ENCODE measurements around the gene SLC26A3.

SLC26A3 gene

DNA sequence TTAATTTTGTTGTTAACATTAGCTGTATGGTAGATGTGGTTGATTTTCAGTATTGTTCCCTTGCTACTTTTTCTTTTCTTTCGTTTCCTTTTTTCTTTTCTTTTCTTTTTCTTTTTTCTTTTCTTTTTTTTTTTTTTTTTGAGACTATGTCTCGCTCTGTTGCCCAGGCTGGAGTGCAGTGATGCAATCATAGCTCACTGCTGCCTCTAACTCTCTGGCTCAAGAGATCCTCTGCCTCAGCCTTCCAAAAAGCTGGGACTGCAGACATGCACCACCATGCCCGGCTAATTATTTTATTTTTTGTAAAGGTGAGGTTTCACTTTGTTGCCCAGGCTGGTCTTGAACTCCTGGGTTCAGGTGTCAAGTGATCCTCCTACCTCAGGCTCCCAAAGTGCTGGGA, 14.4 kb downstream of the SLC26A3 start:
- Histone ChIP-seq H3K9me3 (ENCODE audit: control insufficient read depth, low read length) (no peaks in the 10 kb centered on the region), H3K27ac (ENCODE audit: insufficient read depth, low read length, poor library complexity, severe bottlenecking) (no peak overlapping the region), H3K36me3 (ENCODE audit: control insufficient read depth, insufficient read depth, low read length) (no peaks in the 10 kb centered on the region), H3K4me1 (ENCODE audit: control insufficient read depth, insufficient read depth, low read length, poor library complexity, severe bottlenecking) (peaks cover 5% of the 10 kb centered on the region), H3K27me3 (replicated peaks; ENCODE audit: control insufficient read depth, insufficient read depth, low read length, poor library complexity, severe bottlenecking) (no peaks in the 10 kb centered on the region), H3K4me3 (ENCODE audit: insufficient read depth, low read depth, low read length, poor library complexity, severe bottlenecking) (no peak overlapping the region)
- DNase-seq: no peak

DNA sequence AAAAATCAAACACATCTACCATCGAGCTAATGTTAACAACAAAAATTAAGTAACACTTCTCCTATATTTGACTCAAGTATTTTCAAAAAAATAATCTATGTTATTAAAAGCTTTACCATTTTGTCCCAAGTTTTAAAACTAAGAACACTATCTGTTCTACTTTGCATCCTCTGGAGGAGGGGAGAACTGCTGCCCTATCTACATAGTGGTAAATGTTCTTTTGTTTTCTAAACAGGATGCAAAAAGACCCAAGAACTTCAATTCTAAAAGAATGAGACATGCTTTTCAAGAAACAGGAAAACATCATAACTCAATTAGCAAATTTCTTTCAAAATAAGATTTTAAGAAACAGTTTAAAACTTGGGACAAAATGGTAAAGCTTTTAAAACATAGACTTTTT, 14.8 kb downstream of the SLC26A3 start:
- H3K36me3 ChIP-seq (ENCODE audit: control insufficient read depth, insufficient read depth, low read length): no peaks in the 10 kb centered on the region
- no peak overlapping the region for H3K4me3 ChIP-seq (ENCODE audit: insufficient read depth, low read depth, low read length, poor library complexity, severe bottlenecking)
- no peaks in the 10 kb centered on the region for H3K9me3 ChIP-seq (ENCODE audit: control insufficient read depth, low read length)
- no peak for DNase-seq
- H3K4me1 ChIP-seq (ENCODE audit: control insufficient read depth, insufficient read depth, low read length, poor library complexity, severe bottlenecking): peaks cover 5% of the 10 kb centered on the region
- no peaks in the 10 kb centered on the region for H3K27me3 ChIP-seq (replicated peaks; ENCODE audit: control insufficient read depth, insufficient read depth, low read length, poor library complexity, severe bottlenecking)
- no peak overlapping the region for H3K27ac ChIP-seq (ENCODE audit: insufficient read depth, low read length, poor library complexity, severe bottlenecking)

DNA sequence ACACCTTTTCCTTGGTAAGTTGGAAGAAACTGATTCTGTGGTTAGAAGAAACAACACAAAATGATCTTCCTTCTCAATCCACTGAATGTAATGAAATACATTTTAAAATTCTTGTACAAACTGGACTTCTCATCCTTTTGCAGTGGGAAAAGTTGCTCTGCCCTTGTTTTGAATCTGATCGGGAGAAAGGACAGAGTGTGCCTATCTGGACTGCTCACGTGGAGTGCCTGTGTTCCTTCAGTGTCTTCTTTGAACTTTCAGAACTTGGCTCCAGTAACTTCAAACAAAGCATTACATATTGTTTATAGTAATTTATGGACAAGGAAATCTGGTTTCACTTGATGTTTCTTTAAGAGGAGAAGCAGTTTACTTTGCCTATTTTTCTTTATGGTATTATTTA, 17.1 kb downstream of the SLC26A3 start:
- Histone ChIP-seq H3K36me3 (ENCODE audit: control insufficient read depth, insufficient read depth, low read length) (no peaks in the 10 kb centered on the region), H3K27ac (ENCODE audit: insufficient read depth, low read length, poor library complexity, severe bottlenecking) (no peak overlapping the region), H3K4me3 (ENCODE audit: insufficient read depth, low read depth, low read length, poor library complexity, severe bottlenecking) (no peak overlapping the region), H3K4me1 (ENCODE audit: control insufficient read depth, insufficient read depth, low read length, poor library complexity, severe bottlenecking) (peaks cover 5% of the 10 kb centered on the region), H3K9me3 (ENCODE audit: control insufficient read depth, low read length) (no peaks in the 10 kb centered on the region), H3K27me3 (replicated peaks; ENCODE audit: control insufficient read depth, insufficient read depth, low read length, poor library complexity, severe bottlenecking) (no peaks in the 10 kb centered on the region)
- no peak for DNase-seq

DNA sequence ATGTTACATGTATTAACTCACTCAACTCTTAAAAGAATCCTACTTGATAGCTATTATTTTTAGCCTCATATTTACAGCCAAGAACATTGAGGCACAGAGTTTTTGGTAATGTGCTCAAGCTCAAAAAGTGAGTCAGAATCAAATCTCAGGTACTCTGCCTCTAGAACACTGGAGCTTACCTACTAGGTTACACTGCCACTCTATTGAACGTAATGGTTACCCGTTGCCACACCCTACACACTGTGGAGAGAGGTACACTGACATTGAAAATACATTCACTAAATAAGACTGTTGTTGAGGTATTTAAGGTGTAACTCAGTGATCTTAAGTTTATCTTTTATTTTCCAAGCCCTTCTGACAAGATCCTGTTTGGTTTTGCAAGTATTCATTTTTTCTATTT, 17.9 kb downstream of the SLC26A3 start:
- H3K4me3 ChIP-seq (ENCODE audit: insufficient read depth, low read depth, low read length, poor library complexity, severe bottlenecking): no peak overlapping the region

DNA sequence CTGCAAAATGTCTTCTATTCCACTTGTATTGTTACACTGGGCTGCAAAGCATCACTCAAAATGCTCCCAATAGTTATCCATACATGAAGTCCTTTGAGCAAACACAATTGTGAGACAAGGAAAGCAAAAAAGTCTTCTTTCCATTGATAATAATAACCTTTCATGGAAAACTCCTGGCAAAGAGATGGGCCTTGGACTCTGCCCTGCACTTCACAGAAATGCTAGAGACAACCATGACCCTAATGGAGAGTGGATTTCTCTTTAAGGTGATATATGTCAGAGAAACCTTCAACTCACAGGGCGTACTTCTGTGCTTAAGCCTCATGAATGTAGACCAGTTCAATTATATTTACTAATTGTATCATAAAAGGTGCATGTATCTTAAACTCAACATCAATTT, 19.4 kb downstream of the SLC26A3 start:
- H3K27me3 ChIP-seq (replicated peaks; ENCODE audit: control insufficient read depth, insufficient read depth, low read length, poor library complexity, severe bottlenecking): no peaks in the 10 kb centered on the region
- peaks cover 5% of the 10 kb centered on the region for H3K4me1 ChIP-seq (ENCODE audit: control insufficient read depth, insufficient read depth, low read length, poor library complexity, severe bottlenecking)
- no peak for DNase-seq
- no peak overlapping the region for H3K4me3 ChIP-seq (ENCODE audit: insufficient read depth, low read depth, low read length, poor library complexity, severe bottlenecking)
- H3K9me3 ChIP-seq (ENCODE audit: control insufficient read depth, low read length): no peaks in the 10 kb centered on the region
- no peaks in the 10 kb centered on the region for H3K36me3 ChIP-seq (ENCODE audit: control insufficient read depth, insufficient read depth, low read length)
- H3K27ac ChIP-seq (ENCODE audit: insufficient read depth, low read length, poor library complexity, severe bottlenecking): no peak overlapping the region

More for the DNA sequence above, 17.9 kb downstream of the SLC26A3 start:
- no peak for DNase-seq
- Histone ChIP-seq H3K36me3 (ENCODE audit: control insufficient read depth, insufficient read depth, low read length) (no peaks in the 10 kb centered on the region), H3K4me1 (ENCODE audit: control insufficient read depth, insufficient read depth, low read length, poor library complexity, severe bottlenecking) (peaks cover 5% of the 10 kb centered on the region), H3K27me3 (replicated peaks; ENCODE audit: control insufficient read depth, insufficient read depth, low read length, poor library complexity, severe bottlenecking) (no peaks in the 10 kb centered on the region), H3K9me3 (ENCODE audit: control insufficient read depth, low read length) (no peaks in the 10 kb centered on the region), H3K27ac (ENCODE audit: insufficient read depth, low read length, poor library complexity, severe bottlenecking) (no peak overlapping the region)

DNA sequence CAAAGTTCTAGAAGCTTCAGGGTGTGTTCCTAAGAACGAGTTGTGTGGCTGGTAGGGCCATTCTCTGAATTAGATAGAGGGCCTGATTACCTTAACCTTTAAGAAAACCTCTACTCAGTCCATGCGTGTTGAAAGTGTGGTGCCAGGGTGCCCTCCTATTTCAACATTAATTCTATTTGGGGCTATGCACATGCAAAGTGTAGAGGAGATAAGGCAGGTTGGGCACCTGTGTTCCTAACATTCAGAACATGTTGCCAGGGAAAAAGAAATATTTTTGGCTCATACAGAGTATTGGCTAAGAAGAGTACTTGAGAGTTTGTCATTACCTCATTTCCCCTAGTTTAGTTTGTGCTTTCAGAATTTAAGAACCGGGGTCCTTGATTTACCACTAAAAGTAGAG, 20.6 kb downstream of the SLC26A3 start:
- Histone ChIP-seq H3K27me3 (replicated peaks; ENCODE audit: control insufficient read depth, insufficient read depth, low read length, poor library complexity, severe bottlenecking) (no peaks in the 10 kb centered on the region), H3K4me3 (ENCODE audit: insufficient read depth, low read depth, low read length, poor library complexity, severe bottlenecking) (no peak overlapping the region), H3K36me3 (ENCODE audit: control insufficient read depth, insufficient read depth, low read length) (no peaks in the 10 kb centered on the region), H3K27ac (ENCODE audit: insufficient read depth, low read length, poor library complexity, severe bottlenecking) (no peak overlapping the region), H3K9me3 (ENCODE audit: control insufficient read depth, low read length) (no peaks in the 10 kb centered on the region), H3K4me1 (ENCODE audit: control insufficient read depth, insufficient read depth, low read length, poor library complexity, severe bottlenecking) (peaks cover 5% of the 10 kb centered on the region)
- no peak for DNase-seq

DNA sequence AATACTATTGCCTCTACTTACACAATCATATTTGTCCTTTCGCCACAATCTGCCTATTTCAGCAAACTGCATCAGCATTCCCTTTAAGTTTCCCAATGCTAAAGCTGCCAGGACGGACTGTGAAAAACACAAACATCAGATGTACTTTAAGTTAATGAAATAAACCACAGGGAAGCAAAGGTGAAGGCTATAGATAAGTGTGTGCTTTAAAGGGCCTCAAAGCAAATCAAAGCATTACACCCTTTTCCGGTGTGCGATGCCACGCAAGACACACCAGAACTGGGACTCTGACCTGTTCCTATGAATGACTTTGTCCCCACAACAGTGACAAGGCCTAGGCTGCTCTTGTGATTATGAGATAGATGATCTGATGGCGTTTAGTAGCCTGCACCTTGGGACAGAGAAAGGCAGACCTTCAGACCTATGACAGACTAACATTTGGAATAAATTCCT, 23.4 kb downstream of the SLC26A3 start:
- no peak overlapping the region for H3K4me3 ChIP-seq (ENCODE audit: insufficient read depth, low read depth, low read length, poor library complexity, severe bottlenecking)

DNA sequence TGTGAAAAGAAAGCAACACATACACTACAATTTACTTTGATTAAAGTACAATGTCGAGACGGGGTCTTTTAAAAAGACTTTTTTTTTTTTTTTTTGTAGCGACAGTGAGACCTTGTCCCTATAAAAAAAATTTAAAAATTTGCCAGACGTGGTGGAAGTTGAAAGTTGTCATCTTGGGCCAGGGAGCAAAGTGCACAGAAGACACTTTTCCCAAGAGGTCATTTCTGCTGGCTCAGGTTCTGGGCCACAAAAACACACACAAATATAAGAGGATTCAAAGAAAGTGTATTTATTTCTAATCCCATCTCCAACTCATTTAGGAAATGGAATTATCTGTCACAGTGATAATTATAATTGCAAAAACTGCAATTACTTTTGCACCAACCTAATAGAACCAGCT, 24.7 kb downstream of the SLC26A3 start:
- H3K4me3 ChIP-seq (ENCODE audit: insufficient read depth, low read depth, low read length, poor library complexity, severe bottlenecking): no peak overlapping the region
- no peak overlapping the region for H3K27ac ChIP-seq (ENCODE audit: insufficient read depth, low read length, poor library complexity, severe bottlenecking)
- H3K36me3 ChIP-seq (ENCODE audit: control insufficient read depth, insufficient read depth, low read length): no peaks in the 10 kb centered on the region
- no peaks in the 10 kb centered on the region for H3K27me3 ChIP-seq (replicated peaks; ENCODE audit: control insufficient read depth, insufficient read depth, low read length, poor library complexity, severe bottlenecking)
- H3K9me3 ChIP-seq (ENCODE audit: control insufficient read depth, low read length): no peaks in the 10 kb centered on the region
- no peak for DNase-seq
- no peaks in the 10 kb centered on the region for H3K4me1 ChIP-seq (ENCODE audit: control insufficient read depth, insufficient read depth, low read length, poor library complexity, severe bottlenecking)

More for the DNA sequence above, 23.4 kb downstream of the SLC26A3 start:
- Histone ChIP-seq H3K27ac (ENCODE audit: insufficient read depth, low read length, poor library complexity, severe bottlenecking) (no peak overlapping the region), H3K27me3 (replicated peaks; ENCODE audit: control insufficient read depth, insufficient read depth, low read length, poor library complexity, severe bottlenecking) (no peaks in the 10 kb centered on the region), H3K4me1 (ENCODE audit: control insufficient read depth, insufficient read depth, low read length, poor library complexity, severe bottlenecking) (no peaks in the 10 kb centered on the region), H3K9me3 (ENCODE audit: control insufficient read depth, low read length) (no peaks in the 10 kb centered on the region), H3K36me3 (ENCODE audit: control insufficient read depth, insufficient read depth, low read length) (no peaks in the 10 kb centered on the region)
- DNase-seq: no peak

DNA sequence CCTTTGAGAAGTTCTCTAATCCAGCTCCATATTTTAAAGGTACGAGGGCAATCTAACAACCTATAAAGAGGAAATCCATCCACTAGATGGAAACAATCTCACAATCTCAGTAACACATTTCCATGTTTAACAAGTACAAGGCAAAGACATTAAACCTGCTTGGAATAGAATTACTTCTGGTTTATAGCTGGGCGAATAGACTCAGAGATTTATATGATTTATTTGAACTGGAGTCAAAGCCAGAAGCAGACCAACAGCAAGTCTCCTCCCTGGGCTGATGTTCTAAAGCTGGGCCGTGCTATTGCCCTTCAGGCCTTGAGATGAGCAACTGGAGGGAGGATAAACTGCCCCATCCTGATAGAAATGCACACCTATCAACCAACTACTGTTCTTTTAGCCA, 25.3 kb downstream of the SLC26A3 start:
- DNase-seq: no peak
- H3K36me3 ChIP-seq (ENCODE audit: control insufficient read depth, insufficient read depth, low read length): no peaks in the 10 kb centered on the region
- H3K9me3 ChIP-seq (ENCODE audit: control insufficient read depth, low read length): no peaks in the 10 kb centered on the region

DNA sequence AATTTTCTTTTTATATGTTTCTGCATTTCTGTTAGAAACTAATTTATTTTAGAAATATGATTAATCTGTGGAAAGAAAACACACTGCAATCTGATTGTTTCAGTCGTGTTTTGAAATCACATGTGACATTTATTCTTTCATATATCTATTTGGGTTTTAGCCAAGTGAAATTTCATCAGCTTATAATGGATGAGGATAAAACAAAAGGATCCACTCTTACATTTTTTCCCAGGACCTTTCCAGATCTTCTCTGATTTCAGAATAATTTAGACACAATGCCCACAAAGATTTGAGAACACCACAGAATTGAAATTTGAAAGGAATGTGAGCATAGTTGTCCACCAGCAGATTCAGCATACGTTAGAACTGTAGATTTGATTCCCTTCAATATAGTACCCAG, 30.0 kb downstream of the SLC26A3 start:
- H3K4me3 ChIP-seq (ENCODE audit: insufficient read depth, low read depth, low read length, poor library complexity, severe bottlenecking): no peak overlapping the region
- H3K27ac ChIP-seq (ENCODE audit: insufficient read depth, low read length, poor library complexity, severe bottlenecking): no peak overlapping the region
- no peaks in the 10 kb centered on the region for H3K9me3 ChIP-seq (ENCODE audit: control insufficient read depth, low read length)
- no peak for DNase-seq
- no peaks in the 10 kb centered on the region for H3K27me3 ChIP-seq (replicated peaks; ENCODE audit: control insufficient read depth, insufficient read depth, low read length, poor library complexity, severe bottlenecking)
- no peaks in the 10 kb centered on the region for H3K4me1 ChIP-seq (ENCODE audit: control insufficient read depth, insufficient read depth, low read length, poor library complexity, severe bottlenecking)
- H3K36me3 ChIP-seq (ENCODE audit: control insufficient read depth, insufficient read depth, low read length): no peaks in the 10 kb centered on the region

More for the DNA sequence above, 25.3 kb downstream of the SLC26A3 start:
- Histone ChIP-seq H3K27ac (ENCODE audit: insufficient read depth, low read length, poor library complexity, severe bottlenecking) (no peak overlapping the region), H3K27me3 (replicated peaks; ENCODE audit: control insufficient read depth, insufficient read depth, low read length, poor library complexity, severe bottlenecking) (no peaks in the 10 kb centered on the region), H3K4me3 (ENCODE audit: insufficient read depth, low read depth, low read length, poor library complexity, severe bottlenecking) (no peak overlapping the region), H3K4me1 (ENCODE audit: control insufficient read depth, insufficient read depth, low read length, poor library complexity, severe bottlenecking) (no peaks in the 10 kb centered on the region)

DNA sequence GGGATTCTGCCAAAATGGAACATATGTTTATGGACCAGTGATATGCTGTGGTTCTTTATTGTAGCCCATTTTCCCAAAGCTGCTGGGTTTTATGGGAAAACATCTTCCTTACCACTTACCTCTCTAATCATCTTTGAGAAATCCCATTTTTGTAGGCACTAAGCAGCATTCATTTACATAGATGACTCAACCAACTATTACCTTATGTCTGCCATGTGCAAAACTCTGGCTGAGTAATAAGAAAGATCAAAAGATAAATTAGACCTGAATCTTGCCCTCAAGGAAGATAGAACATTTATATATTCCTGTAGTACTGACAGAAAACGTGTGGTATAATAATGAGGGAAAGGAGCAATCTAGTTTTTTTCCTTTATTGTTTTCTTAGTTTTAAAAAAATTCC, 34.8 kb downstream of the SLC26A3 start:
- Histone ChIP-seq H3K4me3 (ENCODE audit: insufficient read depth, low read depth, low read length, poor library complexity, severe bottlenecking) (no peak overlapping the region), H3K9me3 (ENCODE audit: control insufficient read depth, low read length) (no peaks in the 10 kb centered on the region), H3K27me3 (replicated peaks; ENCODE audit: control insufficient read depth, insufficient read depth, low read length, poor library complexity, severe bottlenecking) (no peaks in the 10 kb centered on the region), H3K27ac (ENCODE audit: insufficient read depth, low read length, poor library complexity, severe bottlenecking) (no peak overlapping the region), H3K36me3 (ENCODE audit: control insufficient read depth, insufficient read depth, low read length) (no peaks in the 10 kb centered on the region), H3K4me1 (ENCODE audit: control insufficient read depth, insufficient read depth, low read length, poor library complexity, severe bottlenecking) (no peaks in the 10 kb centered on the region)
- DNase-seq: no peak

All from effector memory CD4-positive, alpha-beta T cell (primary cell).